ENCODE results near the gene DNAL1.

DNA sequence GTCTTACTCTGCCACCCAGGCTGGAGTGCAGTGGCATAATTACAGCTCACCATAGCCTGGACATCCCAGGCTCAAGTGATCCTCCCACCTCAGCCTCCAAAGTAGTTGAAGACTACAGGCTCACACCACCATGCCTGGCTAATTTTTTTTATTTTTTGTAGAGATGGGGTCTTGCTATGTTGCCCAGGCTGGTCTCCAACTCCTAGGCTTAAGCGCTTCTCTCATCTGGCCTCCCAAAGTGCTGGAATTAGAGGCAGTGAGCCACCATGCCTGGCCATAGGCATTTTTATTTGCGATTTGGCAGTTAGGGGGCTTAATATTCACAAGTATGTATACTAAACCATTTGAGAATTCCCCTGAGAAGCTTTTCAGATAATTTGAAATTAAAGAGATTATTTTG, 50.3 kb downstream of the DNAL1 start:
- no peak for TF ChIP-seq CTCF (IDR thresholded peaks at IDR 0.05 in 2 of 3, conservative IDR thresholded peaks at IDR 0.05 in 1 of 3; ENCODE audit: borderline replicate concordance in 1 of 3, insufficient read depth in 1 of 3, low read depth in 2 of 3, low read length in 2 of 3)
- TF ChIP-seq ZNF274 (IDR thresholded peaks at IDR 0.05; ENCODE audit: low read depth, low read length): no peak
- no peak for TF ChIP-seq EZH2 (IDR thresholded peaks at IDR 0.05)
- no peak for TF ChIP-seq POLR2A (IDR thresholded peaks at IDR 0.05; ENCODE audit: borderline replicate concordance, extremely low read depth, insufficient read depth, insufficient read length)
- no peak for TF ChIP-seq JUND (IDR thresholded peaks at IDR 0.05)
- no peak for TF ChIP-seq POLR2AphosphoS5 (IDR thresholded peaks at IDR 0.05; ENCODE audit: low read depth, low read length)
- no peak for TF ChIP-seq ZBTB33 (IDR thresholded peaks at IDR 0.05; ENCODE audit: extremely low read depth, insufficient replicate concordance, low read length)
- no peak for TF ChIP-seq EZH2phosphoT487 (IDR thresholded peaks at IDR 0.05; ENCODE audit: borderline replicate concordance)
- TF ChIP-seq, protein P1, sequence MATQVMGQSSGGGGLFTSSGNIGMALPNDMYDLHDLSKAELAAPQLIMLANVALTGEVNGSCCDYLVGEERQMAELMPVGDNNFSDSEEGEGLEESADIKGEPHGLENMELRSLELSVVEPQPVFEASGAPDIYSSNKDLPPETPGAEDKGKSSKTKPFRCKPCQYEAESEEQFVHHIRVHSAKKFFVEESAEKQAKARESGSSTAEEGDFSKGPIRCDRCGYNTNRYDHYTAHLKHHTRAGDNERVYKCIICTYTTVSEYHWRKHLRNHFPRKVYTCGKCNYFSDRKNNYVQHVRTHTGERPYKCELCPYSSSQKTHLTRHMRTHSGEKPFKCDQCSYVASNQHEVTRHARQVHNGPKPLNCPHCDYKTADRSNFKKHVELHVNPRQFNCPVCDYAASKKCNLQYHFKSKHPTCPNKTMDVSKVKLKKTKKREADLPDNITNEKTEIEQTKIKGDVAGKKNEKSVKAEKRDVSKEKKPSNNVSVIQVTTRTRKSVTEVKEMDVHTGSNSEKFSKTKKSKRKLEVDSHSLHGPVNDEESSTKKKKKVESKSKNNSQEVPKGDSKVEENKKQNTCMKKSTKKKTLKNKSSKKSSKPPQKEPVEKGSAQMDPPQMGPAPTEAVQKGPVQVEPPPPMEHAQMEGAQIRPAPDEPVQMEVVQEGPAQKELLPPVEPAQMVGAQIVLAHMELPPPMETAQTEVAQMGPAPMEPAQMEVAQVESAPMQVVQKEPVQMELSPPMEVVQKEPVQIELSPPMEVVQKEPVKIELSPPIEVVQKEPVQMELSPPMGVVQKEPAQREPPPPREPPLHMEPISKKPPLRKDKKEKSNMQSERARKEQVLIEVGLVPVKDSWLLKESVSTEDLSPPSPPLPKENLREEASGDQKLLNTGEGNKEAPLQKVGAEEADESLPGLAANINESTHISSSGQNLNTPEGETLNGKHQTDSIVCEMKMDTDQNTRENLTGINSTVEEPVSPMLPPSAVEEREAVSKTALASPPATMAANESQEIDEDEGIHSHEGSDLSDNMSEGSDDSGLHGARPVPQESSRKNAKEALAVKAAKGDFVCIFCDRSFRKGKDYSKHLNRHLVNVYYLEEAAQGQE (IDR thresholded peaks at IDR 0.05; ENCODE audit: low read depth): no peak
